Astrocyte of the spinal cord (primary cell): ENCODE results near the gene SMARCE1.

Experiments used
- DNase-seq: peaks from one replicate; pipeline ENCODE4 v3.0.0; 2011; ENCODE audit warnings: low read depth, low spot score
- H3K4me3 ChIP-seq: 2 replicates; pipeline ENCODE4 v1.5.1; 2011; ENCODE audit warnings: low read depth, mild to moderate bottlenecking, low read length, moderate library complexity
- CTCF ChIP-seq: IDR thresholded peaks from 2 replicates; pipeline ENCODE4 v1.5.1; 2012; ENCODE audit warnings: low read depth, mild to moderate bottlenecking, low read length, inconsistent platforms
- in situ Hi-C: cut with HindIII; loops from 2 replicates; pipeline ENCODE4 v1.10.0; 2017; ENCODE audit warnings: low sequenced_read_pairs

The SMARCE1 gene

GRCh38 chr17:40686192-40686591 lies 38.6 kb upstream of the SMARCE1 start:
- TF ChIP-seq CTCF, result no peak
- H3K4me3 ChIP-seq, result no peak overlapping the region
- in situ Hi-C loops, result no loop called here
- DNase-seq, result no peak

GRCh38 chr17:40680998-40681397 lies 33.4 kb upstream of the SMARCE1 start:
- no peak overlapping the region for H3K4me3 ChIP-seq
- DNase-seq, result no peak
- in situ Hi-C loops, result no loop called here
- no peak for TF ChIP-seq CTCF

GRCh38 chr17:40679523-40679907 lies 31.9 kb upstream of the SMARCE1 start:
- in situ Hi-C loops, result no loop called here
- no peak for TF ChIP-seq CTCF
- no peak overlapping the region for H3K4me3 ChIP-seq
- no peak for DNase-seq

GRCh38 chr17:40678902-40679522 lies 31.4 kb upstream of the SMARCE1 start:
- in situ Hi-C loops, result no loop called here
- H3K4me3 ChIP-seq, result no peak overlapping the region
- no peak for TF ChIP-seq CTCF
- DNase-seq, result no peak

GRCh38 chr17:40675905-40676304 lies 28.3 kb upstream of the SMARCE1 start:
- in situ Hi-C loops, result no loop called here
- H3K4me3 ChIP-seq, result no peak overlapping the region
- no peak for TF ChIP-seq CTCF
- no peak for DNase-seq

- DNase-seq, result no peak
- no peak overlapping the region for H3K4me3 ChIP-seq
- TF ChIP-seq CTCF, result no peak
- in situ Hi-C loops, result no loop called here
Measured at GRCh38 chr17:40672654-40673053, 25.0 kb upstream of the SMARCE1 start.

GRCh38 chr17:40671282-40671681 lies 23.7 kb upstream of the SMARCE1 start:
- TF ChIP-seq CTCF, result no peak
- no peak overlapping the region for H3K4me3 ChIP-seq
- in situ Hi-C loops, result no loop called here
- no peak for DNase-seq
